ACHN (cell line): ENCODE data around the gene APOB.

Source experiments
- DNase-seq: peaks from one replicate; pipeline ENCODE4 v3.0.0-alpha.2; 2015
- in situ Hi-C: cut with HindIII; loops from 2 replicates; pipeline ENCODE4 v1.10.0; 2017; ENCODE audit warnings: low sequenced_read_pairs, low pct_ligation_motif_present, low pct_unique_long_range_greater_than_20kb

Gene APOB

DNA sequence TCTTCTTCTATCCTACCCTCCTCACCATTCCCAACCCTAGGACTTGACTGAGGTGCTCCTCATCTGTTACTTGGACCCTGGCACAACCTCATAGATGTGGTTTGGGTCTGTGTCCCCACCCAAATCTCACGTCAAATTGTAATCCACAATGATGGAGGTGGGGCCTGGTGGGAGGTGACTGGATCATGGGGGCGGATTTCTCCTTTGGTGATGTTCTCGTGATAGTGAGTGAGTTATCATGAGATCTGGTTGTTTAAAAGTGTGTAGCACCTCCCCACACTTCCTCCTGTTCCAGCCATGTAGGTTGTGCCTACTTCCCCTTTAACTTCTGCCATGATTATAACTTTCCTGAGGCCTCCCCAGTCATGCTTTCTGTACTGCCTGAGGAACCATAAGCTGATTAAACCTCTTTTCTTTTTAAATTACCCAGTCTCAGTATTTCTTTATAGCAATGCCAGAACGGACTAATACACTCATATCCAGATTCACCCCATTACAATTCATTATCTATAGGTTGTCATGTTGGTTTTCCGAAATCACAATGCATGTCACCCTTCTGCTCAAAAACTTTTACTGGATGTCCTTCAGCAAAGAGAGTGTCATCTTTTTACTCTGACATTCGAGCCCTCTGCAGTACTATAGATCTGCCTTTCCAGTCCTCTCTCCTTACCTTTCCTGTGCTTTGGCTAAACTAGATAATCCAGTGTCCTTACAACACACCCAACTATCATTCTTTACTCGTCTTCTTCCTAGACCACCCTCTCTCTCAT lies 45.7 kb downstream of the APOB start:
- DNase-seq: no peak
- in situ Hi-C loops: no loop called here

DNA sequence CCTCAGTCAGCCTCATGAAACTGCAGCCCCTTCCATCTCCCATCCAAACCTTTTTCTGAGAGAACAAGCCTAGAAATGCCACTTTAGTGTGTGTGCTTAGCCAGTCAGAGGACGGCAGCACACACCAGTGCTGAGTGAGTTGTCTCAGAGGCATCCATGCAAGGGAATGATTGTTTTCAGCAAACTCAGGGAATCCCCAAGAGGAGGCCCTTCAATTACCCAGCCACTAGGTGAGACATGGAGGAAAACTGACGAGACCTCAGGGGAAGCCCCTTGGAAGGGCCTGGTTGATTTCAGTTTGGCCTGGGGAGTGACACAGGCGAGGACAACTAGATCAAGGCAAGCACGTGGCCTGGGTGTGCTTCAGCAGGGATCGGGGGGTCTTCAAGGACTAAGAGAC lies 49.7 kb downstream of the APOB start:
- DNase-seq: no peak
- in situ Hi-C loops: no loop called here

DNA sequence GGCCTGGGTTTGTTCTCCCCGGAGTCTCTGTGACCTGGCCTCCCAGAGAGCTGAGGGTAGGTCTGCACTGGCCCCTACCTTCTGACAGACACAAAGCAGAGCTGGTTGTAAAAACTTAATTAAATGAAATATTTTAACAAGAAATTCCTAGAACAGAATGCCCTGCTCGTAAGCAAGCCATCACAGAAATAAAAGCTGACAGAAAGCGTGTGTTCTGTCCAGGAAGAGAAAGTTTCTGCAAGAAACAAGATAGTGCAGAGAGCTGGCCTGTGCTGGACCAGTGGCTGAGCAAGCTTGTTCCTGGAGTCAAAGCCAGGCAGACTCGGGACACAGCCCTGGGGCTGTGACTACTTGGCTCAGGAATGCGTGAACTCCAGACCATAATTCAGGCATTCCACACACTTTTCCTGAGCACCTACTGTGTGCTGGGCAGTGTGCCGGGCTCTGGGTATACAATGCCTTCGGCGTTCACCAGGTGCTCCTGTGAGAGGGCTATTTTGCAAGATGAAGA lies 51.6 kb downstream of the APOB start:
- in situ Hi-C loops: no loop called here
- DNase-seq: no peak

DNA sequence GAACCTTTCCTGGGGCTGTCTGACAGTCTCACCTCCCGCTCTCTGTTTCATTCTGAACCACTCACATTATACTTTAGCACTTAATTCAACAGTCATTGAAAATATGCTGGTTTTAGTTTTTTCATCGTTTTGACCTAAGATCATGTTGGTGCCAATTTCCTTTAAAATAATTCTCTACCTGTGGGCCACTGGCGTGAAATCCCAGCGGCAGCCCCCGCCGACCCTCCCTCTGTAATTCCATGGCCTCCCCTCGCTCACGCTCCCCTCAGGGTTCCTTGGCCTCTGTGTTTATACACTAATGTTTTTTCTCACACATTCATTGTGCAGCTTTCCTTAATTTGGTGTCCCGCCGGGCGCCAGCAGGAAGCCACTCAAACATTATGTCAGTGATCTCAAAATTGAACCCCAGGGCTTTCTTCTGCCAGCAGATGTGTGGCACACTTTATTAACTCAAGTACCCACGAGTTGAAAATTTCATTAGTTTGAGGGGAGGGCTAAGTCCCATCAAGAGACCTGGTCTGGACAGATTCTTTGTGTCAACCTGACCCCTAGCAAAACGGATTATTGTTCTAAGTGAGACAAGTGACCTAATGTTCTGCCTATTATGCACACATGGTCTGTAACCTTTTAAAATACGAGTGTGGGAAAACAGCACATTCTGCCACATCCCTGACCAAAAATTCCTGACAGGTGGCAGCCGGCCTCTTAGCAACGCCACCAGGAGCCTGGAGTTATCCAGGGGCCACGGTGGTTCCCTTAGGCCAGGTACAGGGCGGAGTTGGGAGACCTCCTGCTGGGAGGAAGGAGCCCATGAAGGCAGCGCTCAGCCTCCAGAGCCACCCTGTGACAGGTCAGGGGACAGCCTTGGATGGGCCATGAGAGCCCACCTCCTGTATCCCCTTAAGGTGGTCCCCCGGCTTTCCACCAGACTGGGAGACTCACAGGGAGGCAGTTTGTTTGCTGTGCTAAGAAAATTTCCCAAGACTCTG lies 53.1 kb downstream of the APOB start:
- DNase-seq: no peak
- in situ Hi-C loops: no loop called here

DNA sequence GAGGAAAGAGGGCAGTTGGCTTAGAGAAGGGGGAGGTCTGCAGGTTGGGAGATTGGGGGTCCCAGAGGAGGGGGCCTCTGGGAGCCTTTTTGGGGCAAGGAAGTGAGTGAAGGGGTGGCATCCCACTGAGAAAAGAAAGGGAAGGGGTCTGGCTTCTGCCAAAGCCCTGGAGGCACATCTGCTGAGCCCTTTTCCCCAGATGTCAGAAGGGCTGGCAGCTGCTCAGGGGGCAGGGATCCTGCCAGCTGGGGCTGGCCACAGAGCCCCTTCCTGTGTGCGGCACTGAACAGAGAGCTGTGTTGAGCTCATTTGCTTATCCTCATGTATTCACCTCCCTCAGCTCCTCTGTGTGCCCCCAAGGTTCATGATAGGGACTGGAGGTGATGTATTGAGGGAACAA lies 54.5 kb downstream of the APOB start:
- in situ Hi-C loops: no loop called here
- no peak for DNase-seq

DNA sequence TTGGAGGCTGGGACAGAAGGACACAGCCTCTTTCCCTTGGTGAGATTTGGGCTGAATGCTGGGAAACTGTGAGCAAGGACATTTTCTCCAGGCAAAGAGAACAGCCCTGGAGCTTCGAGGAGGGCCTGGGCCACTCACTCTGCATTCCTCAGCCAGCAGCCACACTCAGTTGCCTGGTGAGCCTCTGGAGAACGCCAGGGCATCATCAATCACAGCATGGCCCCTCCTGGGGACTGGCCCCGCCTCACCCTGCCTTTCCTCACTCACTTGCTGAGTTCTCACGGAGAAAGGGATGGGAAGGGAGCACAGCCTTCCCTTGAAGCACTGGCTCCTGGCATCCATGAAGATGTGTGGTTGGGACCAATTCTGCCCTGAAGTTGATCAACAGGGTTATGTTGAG lies 55.0 kb downstream of the APOB start:
- in situ Hi-C loops: no loop called here
- DNase-seq: no peak

DNA sequence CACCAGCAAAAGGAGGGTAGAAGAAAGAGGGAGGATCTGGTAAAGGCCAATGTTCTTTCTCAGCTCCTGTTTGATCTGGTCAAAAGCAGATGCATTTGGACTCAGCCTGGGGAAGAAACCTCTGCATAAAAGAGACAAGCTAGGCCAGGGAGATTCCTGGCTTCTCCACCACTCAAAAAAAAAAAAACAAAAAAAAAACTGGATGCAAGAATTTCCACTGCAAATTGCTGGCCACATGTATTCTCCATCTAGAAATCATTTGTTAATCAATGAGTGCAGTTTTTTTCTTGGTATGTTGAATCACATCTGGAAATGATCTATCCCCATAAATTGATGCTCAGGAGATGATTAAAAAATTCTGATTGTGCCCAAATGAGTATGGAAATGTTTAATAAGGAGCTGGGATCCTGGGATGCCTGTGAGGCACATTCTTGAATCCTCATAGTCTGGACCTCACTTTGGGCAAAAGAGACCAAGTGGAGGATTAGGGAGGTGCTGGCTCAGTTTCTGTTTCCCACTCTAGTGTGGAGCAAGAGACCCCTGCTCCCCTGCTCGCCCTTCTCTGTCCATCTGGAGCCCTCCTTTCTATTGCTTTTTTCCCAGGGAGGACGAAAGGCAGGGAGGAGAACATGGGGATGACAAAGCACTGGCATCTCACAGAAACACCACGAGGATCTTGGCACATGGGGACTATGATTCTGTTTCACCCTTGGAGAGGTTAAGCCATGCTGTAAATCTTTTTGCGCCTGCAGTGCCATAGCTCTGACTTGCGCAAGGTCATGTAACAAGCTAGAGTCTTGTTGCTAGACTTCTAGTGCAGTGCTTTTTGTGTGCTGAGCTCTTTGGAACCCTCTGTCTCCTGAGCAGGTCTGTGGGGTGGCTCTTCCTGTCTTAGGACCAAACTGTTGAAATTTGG lies 57.6 kb downstream of the APOB start:
- no peak for DNase-seq
- in situ Hi-C loops: no loop called here

DNA sequence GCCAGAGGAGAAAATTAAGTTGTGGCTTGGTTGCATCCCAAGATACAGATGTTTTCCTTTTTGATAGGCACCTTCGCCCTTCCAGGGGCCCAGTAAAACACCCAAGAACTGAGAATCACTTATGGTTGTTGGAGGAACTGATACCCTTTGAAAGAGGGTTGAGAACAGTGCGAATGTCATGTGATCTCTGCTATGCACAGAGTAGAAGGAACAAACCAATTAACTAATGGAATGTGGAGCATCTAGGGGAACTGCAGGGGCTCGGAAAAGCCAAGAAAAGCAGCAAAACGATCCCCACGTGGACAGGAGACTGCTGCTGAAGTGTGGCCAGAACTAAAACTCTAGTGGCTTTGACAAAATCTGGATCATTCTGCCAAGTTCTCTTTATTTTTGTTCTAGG lies 58.8 kb downstream of the APOB start:
- in situ Hi-C loops: no loop called here
- DNase-seq: no peak

DNA sequence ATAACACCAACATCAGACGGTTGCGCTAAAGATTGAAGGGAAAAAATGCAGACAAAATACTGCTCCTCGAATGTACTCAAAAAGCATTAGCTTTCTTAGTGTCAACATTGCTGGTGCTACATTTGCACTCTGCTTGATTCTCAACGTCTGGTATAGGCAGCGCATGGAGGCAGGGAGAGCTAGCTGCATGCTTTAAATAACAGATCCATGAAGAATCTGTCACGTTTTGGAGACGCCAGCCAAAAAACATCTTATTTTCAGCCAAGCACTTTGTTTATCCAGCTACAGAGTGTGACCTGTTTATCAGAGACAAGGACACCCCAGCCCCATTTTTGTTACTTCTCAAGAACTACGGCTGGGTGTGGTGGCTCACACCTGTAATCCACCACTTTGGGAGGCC lies 59.5 kb downstream of the APOB start:
- in situ Hi-C loops: no loop called here

DNA sequence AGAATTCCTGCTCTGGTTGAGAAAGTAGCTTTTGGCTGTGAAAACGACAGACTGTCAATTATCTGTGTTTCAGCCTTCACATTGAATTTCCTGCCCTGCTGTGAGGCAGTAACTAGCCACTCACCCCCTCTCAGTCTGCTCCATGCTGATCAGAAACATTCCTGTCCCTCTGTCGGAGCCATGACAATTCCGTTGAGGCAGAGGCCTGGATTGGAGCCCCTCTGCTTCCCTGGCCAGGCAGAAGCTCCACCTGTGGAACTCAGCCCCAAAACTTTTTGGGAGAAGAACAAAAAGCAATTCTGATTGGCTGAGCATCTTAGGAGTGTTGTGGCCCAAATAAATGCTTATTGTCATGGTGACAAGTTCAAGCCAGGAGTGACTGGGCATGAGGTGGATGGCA lies 60.0 kb downstream of the APOB start:
- in situ Hi-C loops: no loop called here
- DNase-seq: no peak

More for the DNA sequence above, 59.5 kb downstream of the APOB start:
- no peak for DNase-seq

DNA sequence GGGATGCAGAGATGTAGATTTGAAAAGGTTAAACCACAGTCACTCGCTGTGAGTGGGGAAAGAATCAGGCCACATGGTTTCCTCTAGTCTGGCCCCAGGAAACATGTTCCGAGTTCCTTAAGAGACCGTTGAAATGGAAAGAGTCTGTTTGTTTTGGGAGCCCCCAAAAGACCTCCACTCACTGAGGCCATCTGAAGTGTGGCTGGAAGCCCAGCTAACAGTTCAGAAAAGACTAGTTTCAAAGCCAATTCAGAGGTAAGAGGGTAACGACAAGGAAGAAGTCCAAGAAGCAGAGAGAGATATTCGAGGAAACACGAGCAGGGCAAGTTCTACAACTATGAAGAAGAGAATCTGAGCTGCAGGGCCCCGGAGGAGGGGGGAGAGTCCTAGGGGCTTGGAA lies 61.0 kb downstream of the APOB start:
- in situ Hi-C loops: no loop called here
- DNase-seq: no peak

DNA sequence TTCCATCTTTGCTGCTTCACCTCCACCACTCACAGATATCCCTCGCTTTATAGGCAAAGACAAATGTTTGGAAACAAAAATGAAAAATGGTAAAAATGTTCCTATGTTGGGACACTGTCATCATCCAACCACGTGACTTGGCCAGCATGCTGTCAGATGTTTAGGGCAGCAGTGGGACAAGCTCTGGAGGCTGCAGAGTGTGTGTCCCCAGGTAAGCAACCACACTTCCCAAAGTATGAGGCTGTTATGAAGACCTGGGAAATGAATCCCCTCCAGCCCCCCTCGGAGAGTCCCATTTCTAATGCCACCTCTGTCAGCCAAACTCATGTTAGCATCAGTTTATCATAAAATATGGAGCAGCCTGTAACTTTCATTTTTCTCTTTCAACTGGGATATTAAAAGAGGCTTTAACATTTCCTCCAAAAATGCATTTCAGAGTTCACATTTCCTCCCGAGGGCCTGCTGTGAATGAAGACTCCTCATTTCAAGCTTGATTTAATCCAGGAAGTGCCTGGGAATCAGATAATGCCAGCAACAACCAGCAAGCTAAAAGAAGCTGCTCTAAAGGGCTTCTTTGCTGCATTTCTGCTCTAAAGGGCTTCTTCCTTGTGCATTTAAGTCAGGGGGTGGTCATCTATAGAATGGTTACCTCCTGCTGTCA lies 66.2 kb downstream of the APOB start:
- in situ Hi-C loops: no loop called here

DNA sequence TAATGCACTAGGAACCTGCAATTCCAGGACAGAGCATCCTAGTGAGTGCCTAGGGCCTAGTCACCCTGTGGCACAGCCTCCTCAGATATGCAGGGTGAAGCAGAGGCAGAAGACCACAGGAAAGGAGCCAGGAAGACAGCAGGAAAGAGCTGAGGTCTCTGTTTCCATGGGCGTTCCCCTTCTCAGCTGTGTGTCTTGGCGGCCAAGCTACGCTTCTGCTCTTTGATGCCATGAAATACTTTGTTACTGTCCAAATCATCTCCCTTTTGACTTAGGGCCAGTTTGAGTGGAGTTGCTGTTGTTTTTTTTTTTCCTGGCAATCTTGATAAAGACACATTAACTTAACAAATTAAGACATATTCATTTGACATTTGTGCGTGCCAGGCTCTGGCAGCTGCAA lies 67.3 kb downstream of the APOB start:
- in situ Hi-C loops: no loop called here
- DNase-seq: no peak

More for the DNA sequence above, 66.2 kb downstream of the APOB start:
- DNase-seq: no peak

DNA sequence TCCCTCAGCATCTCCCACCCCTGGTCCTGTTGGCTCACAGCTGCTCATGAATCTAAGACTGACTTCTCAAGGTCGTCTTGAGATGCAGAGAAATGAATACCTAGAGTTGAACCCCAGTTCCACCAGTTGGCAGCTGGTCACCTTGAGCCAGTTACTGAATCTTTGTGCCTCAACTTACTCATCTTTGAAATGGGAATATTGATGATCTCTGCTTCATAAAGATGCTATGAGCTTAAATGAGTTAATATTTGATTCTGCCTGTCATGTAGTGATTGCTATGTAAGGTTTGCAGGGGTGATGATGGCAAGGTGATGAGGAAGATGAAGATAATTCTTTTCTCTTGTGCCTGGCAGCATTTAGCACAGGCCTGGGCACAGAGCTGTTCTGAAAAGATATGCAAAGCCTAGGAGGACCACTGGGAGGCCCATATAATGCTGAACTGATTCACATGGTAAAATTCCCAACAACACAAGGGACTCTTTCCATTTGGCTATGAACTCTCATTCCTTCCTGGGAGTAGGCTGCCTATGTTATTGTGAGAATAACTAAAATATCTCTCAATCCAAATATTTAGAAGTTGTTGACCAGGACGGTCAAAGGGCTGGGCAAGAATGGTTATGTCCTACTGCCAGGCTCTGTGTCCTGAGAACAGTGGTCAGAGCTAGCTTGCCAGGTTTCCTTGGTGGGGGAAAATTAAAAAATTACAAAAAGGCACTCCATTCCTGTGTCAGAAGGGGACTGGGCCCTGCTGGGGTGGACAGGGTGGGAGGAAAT lies 70.9 kb downstream of the APOB start:
- in situ Hi-C loops: no loop called here
- no peak for DNase-seq

DNA sequence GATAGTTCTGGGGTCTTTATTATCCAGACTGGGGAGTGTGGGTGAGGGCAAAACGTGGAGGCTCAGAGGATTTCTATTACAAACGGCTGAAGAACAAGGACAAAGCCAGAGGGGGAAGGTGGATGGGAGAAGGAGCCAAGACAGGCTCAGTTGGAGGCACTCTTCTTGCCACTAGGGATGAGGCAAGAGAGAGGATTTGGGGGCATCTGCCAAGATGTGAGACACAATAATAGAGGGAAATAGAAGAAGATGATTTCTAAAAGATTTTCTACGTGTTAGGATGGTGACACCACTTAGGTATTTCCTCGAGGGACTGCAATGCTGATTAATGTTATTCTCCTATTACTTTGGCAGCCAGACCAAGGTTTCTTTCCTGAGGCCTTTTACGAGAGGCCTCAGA lies 71.8 kb downstream of the APOB start:
- DNase-seq: no peak

DNA sequence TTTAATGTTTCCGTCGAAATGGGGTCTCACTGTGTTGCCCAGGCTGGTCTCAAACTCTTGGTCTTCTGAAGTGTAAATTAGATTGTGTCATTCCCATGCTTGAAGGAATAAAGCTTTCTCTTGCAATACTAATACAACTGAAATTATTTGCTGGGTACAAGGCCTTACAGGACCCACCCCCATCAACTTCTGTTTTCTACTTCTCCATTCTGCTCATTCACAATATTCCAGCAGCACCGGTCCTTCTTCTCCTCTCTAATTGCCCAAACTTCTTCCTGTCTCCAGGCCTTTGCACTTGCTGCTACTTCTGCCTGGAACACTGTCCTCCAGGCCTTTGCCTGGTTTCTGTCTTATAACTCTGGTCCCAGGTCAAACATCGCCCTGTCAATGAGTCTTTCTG lies 73.8 kb downstream of the APOB start:
- no peak for DNase-seq
- in situ Hi-C loops: no loop called here

More for the DNA sequence above, 71.8 kb downstream of the APOB start:
- in situ Hi-C loops: no loop called here

DNA sequence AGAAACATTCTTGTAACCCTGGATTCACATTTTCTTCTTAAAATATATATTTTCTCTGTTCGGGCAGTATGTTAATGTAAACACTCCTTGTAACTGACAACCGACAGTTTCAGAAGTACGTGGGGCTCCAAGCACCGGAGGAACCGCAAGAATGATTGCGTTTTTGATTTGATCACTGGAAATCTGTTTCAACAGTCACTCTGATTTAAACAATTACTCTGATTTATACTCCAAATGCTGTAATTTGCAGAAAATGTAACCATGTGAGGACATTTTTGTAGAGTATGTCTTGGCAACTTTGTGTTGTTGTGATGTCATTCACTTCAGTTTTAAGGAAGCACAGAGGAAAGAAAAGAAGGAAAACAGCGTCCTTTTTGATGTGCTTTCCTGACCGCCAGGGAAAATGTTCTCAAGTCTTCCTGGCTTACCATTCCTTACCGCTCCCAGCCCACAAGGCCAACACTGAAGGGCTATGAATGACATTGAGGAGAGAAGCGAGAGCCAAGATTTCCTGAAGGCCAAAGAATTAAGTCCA lies 77.7 kb downstream of the APOB start:
- DNase-seq: no peak
- in situ Hi-C loops: no loop called here
